Measurements from ENCODE around the gene HCAR1.

The HCAR1 gene

DNA sequence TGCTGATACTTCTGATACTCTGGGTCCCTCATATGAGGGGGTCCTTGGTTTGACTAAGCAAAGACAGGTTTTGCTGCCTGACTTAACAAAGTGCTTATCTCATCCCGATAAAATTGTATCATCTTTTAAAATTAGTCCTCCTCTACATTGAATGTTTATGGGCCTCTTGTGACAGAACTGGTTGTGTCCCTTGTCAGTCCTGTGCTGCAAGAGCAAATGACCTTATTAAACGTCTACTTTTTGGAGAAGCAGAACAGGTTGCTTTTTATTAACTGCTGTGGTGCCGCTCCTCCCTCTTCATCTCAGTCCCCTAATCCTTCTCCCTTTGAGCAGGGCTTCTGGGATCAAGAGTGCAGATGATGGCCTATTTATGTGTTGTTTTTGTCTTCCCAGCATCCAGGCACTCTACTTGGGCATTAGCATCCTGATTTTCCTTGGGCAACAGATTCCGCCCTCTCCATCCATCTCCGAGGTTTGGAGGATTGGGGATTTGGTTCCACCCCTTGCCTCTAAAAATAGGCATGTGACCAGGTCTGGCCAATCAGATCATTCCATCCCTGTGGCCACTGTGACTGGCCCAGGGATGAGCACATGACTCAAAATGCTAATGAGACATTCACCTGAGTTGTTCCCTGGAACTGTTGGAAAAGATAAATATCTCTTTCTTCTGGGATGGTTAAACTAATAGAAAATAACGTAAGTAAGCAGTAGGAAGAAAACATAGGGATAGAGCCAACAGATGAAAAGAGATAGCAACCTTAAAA, 19.1 kb upstream of the HCAR1 start:
- H3K27ac ChIP-seq, result peak overlapping the region; percentile 95
- TF ChIP-seq, protein P1, sequence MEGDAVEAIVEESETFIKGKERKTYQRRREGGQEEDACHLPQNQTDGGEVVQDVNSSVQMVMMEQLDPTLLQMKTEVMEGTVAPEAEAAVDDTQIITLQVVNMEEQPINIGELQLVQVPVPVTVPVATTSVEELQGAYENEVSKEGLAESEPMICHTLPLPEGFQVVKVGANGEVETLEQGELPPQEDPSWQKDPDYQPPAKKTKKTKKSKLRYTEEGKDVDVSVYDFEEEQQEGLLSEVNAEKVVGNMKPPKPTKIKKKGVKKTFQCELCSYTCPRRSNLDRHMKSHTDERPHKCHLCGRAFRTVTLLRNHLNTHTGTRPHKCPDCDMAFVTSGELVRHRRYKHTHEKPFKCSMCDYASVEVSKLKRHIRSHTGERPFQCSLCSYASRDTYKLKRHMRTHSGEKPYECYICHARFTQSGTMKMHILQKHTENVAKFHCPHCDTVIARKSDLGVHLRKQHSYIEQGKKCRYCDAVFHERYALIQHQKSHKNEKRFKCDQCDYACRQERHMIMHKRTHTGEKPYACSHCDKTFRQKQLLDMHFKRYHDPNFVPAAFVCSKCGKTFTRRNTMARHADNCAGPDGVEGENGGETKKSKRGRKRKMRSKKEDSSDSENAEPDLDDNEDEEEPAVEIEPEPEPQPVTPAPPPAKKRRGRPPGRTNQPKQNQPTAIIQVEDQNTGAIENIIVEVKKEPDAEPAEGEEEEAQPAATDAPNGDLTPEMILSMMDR (conservative IDR thresholded peaks at IDR 0.05), result no peak

DNA sequence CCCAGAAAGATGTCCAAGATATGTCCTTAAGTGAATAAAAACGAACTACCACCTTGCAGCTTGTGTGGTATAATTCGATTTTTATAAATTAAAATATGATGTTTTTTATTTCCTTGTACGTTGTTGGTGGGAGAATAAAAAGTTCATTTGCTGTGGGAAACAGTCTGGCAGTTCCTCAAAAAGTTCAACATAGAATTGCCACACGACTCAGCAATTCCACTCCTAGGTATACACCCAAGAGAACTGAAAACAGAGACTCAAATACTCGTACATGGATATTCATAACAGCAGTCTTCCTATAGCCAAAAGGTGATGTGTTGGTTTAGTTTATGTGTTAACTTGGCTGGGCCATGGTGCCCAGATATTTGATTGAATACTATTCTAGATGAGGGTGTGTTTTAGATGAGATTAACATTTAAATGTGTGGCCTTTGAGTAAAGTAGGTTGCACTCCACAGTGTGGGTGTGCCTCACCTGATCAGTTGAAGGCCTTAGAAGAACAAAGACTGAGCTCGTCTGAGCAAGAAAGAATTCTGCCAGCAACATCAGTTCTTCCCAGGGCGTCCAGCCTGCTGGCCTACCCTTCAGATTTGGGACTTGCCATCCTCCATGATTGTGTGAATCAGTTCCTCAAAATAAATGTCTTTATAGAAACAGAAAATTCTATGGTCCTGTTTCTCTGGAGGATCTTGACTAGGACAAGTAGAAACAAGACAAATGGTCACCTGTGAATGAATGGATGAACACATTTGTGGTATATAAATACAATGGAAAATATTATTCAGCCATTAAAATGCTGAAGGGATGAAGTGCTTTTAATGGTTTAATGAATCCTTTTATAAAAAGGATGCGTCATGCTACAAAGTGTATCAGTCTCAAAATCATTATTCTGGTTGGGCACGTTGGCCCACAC, 16.8 kb upstream of the HCAR1 start:
- TF ChIP-seq, protein P1 (conservative IDR thresholded peaks at IDR 0.05), result no peak
- peak overlapping the region; percentile 95 for H3K27ac ChIP-seq

DNA sequence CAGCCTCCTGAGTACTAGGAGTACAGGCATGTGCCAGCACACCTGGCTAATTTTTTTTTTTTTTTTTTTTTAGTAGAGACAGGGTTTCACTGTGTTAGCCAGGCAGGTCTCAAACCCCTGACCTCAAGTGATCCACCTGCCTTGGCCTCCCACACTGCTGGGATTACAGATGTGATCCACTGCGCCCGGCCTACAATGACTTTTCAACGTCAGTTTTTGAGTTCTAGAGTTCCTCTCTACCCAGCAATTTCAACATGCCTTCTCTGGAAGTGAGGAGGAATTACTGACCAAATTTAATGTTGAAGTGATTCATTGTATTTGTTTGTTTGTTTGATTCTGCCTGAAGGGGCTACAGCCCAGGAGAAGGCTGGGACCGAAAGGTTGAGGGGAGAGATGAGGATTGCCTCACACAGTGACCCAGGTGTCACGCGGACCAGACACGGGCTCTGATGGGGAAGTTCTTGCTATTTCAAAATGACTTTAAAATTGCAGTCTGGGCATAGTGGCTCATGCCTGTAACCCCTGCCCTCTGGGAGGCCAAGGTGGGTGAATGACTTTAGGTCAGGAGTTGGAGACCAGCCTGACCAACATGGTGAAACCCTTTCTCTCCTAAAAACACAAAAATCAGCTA, 13.4 kb upstream of the HCAR1 start:
- no peak overlapping the region for H3K27ac ChIP-seq
- TF ChIP-seq, protein P1 (conservative IDR thresholded peaks at IDR 0.05), result no peak

DNA sequence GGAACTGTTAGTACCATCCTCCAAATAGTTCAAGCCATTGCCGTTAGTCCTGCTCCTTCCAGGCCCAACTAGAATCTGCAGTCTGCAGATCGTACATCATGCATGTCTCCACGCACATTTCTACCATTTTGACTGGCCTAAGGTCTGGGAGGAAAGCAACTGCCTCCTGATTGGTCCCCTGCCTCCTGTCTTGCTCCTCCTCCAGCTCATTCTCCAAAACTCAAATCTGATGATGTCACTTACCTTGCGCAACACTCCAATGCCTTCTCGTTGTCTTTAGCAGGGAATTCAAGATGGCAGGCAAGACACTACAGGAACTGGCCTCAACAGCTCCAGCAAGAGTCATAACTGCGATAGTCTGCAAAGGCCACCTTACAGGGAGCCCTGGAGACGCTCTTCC, 9.7 kb upstream of the HCAR1 start:
- TF ChIP-seq, protein P1 (conservative IDR thresholded peaks at IDR 0.05), result no peak
- H3K27ac ChIP-seq, result no peak overlapping the region

DNA sequence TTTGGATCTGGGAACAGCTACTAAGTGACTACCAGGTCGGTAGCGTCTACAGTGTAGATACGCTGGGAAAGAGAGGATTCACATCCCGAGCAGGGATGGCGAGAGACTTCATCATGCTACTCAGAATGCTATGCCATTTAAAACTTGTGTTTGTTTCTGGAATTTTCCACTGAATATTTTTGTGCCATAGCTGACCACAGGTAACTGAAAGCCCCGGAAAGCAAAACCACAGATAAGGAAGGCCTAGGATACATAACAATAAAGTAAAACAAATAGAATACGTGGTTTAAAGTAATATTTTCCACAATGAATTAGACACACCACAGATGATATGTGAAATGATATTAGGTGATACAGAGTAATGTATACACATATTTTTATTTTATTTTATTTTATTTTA, 7.9 kb upstream of the HCAR1 start:
- no peak overlapping the region for H3K27ac ChIP-seq
- TF ChIP-seq, protein P1 (conservative IDR thresholded peaks at IDR 0.05), result no peak

DNA sequence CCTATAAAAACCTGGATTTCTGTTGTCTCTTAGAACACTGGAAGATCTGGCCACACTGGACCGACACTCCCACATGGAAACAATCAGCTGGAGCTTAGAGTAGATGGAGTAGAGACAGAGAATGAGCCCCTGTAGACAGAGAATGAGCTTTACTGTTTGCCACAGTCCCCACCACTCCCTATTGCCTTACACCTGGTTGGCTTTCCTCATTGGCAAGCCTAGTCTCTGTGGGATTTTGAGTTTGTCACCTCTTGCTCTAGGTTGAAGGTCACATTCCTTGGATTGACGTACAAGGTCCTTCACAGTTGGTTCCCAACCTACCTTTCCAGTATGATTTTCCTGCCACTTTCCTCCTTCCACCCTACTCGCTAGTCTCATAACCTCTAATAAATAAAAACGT, 2.0 kb upstream of the HCAR1 start:
- no peak overlapping the region for H3K27ac ChIP-seq
- TF ChIP-seq, protein P1 (conservative IDR thresholded peaks at IDR 0.05), result no peak

DNA sequence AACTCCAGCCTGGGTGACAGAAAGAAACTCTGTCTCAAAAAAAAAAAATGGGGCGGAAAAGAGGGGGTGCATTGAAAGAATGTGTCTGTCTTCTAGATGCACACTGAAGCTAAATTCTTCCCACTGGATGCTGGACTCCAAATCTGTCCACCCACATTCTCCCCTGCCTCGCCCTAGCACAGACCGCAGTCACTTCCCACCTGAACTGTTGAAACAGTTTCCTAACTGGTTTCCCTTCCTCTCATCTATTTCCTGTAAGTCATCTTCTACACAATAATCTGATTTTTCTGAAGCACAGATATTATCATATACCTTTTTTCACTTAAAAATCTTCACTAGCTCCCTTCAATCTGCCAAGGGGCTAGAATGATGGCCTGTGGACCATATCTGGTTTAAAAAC, 1.5 kb upstream of the HCAR1 start:
- TF ChIP-seq, protein P1 (conservative IDR thresholded peaks at IDR 0.05), result no peak

More for the DNA sequence above, 1.5 kb upstream of the HCAR1 start:
- no peak overlapping the region for H3K27ac ChIP-seq

All from VCaP (cell line).